Islet precursor cell (in vitro differentiated cells): Measurements from ENCODE around the gene ARSK.
"Not testable (repeated sequence)": the region's sequence is repeated elsewhere in the genome, so short reads cannot be mapped to it uniquely, and the experiment has no call there.

ENCODE experiments used
- DNase-seq: peaks from one replicate; pipeline ENCODE4 v3.0.0-alpha.2; 2018

Gene ARSK

DNA sequence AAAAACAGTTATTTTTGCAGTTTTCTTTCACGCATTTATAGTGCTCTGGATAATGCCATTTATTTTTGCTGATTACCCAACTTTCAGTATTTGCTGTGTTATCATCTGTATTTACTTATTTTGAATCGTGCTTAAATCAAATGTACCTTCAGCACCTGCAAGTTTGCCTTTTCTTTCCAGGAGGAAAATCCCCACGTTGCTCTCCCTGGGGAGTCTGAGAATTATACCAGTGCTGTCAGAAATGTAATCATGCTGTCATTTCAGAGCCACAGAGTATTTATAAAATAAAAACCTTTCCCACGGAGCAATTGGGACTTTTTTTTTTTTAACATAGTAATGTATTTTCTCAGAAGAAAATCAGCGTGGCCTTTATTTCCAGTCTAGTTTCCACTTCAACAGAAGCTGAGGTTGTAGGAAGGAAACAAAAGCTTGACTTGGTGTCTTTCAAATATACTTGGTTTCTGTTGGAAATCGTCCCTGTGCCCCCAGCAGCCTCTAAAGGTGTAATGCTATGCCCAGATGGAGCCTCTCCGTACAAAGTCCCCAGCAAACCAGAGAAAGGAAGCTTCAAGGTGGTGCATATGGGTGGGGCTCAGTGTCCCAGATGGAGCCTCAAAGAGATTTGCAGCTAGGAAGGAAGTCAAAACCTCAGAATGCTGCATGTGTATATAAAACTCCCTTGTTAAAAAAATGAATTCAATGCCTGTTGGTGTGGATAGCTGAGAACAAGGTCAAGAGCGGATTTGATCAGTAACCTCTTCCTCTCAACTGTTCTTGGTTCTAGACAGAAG, 67.1 kb downstream of the ARSK start:
- no peak for DNase-seq

DNA sequence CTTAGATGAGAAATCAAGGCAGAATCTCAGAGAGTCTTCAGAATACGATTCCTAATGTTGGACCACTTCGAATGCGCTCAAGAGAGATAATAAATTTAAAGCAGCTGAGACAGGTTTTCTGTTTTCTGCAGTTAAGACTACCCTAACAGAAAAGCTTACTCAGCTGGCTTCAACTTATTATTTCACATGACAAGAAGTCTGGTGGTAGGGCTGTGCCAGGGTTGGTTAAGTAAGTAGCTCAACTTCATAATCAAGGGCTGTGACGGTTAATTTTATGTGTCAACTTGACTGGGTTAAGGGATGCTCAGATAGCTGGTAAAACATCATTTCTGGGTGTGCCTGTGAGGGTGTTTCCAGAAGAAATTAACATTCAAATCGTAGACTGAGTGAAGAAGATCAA, 68.8 kb downstream of the ARSK start:
- DNase-seq = no peak

DNA sequence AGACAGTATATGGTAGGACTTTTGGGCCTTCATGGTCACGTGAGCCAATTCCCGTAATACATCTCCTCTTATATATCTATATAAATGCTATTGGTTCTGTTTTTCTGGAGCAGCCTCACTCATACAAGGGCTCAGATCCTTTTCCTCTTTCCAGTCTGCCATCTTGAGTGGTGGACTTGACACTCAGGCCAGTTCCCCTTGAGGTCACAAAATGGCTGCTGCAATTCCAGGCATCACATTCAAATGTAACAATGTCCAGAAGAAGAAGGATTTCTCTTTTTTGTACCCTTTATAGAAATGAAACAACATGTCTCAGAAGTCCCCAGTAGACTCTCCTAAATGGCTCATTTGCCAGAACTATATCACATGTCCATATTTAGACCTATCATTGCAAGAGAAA, 69.5 kb downstream of the ARSK start:
- no peak for DNase-seq

DNA sequence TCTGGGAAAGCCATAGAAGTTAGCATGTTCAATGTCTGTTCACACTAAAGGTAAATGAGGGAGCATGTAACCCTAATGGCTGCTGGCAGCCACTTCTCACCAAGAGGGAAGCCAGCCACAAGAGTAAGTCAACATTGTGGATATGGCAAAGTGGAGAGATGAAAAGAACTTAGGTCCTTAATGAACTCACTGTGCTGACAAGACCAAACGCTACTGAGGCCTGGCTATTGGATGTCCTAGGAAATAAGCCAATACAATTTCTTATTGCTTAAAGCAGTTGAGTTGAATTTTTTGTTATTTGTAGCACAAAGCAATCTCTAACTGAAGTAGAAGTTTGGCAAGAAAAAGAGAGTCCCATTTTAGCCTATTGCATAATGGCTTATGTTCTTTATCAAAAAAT, 71.8 kb downstream of the ARSK start:
- DNase-seq = no peak

DNA sequence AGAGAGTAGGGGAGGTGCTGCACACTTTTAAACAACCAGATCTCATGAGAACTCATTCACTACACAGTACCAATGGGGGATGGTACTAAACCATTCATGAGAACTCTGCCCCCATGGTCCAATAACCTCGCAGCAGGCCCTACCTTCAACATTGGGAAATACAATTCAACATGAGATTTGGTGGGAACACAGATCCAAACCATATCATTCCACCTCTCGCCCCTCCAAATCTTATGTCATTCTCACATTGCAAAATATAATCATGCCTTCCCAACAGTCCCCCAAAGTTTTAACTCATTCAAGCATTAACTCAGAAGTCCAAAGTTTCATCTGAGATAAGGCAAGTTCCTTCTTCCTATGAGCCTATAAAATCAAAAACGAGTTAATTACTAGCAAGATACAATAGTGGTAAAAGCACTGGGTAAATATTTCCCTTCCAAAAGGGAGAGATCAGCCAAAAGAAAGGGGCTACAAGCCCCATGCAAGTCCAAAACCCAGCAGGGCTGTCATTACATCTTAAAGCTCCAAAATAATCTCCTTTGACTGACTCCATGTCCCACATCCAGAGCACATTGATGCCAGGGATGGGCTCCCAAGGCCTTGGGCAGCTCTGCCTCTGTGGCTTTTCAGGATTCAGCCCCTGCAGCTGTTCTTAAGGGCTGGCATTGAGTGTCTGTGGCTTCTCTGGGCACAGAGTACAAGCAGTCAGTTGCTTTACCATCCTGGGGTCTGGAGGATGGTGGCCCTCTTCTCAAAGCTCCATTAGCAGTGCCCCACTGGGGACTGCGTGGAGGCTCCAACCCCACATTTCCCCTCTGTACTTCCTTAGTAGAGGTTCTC, 73.3 kb downstream of the ARSK start:
- DNase-seq = no peak

DNA sequence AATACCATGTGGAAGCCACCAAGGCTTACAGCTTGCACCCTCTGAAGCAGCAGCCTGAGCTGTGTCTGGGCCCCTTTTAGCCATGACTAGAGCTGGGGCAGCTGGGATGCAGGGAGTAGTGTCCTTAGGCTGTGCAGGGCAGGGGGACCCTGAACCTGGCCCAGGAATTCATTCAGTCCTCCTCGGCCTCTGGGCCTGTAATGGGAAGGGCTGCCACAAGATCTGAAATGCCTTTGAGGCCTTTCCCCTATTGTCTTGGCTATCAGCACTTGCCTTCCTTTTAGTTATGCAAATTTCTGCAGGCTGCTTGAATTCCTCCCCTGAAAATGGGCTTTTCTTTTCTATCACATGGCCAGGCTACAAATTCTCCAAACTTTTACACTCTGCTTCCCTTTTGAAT, 74.0 kb downstream of the ARSK start:
- DNase-seq = no peak

DNA sequence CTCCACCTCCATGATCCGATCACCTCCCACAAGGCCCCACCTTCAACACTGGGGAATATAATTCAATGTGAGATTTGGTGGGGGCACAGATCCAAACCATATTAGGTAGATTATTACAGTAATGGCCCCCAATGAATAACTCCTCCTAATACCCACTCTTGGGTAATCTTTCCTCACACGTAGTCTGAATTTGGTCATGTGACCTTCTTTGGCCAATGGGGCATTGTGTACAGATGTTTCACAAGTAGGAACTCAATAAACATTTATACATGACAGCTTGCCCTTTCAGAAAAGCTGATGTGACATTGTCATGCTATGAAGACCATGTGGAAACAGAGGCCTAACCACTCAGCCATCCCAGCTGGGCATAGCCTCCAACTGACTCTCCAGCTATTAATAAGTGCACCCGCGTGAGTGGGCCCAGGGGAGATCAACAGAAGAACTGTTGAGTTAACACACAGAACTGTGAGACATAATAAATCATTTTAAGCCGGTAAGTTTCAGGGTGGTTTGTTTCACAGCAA, 75.6 kb downstream of the ARSK start:
- no peak for DNase-seq

DNA sequence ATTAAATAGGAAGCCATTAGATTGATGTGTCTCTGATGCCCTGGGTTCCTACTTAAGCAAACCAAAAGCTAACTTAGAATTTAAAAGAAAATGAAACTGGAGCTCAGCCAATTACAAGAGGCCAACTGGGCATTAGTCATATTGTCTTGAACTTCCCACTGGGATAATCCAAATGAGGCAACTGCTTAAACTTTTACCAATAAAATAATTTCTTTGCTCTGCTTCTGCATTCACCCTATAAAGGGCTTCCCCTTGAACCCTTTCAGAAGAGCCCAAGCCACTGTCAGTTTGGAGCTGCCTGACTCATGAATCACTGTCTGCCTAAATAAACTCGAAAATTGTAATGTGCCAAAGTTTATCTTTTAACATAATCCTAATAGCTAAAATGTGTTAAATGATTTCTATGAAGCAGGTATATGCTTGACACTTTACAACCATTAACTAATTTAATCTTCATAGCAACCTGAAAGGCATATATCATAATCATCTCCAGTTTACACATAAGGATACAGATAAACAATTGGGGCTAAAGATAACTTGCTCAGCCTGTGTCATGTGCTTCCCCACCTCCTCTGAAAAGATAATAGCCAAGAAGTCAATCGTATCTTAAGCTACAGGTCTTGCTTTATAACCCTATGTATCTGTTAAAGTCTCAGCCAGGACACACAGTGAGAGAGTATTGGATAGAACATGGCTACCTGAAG, 76.5 kb downstream of the ARSK start:
- DNase-seq = no peak

DNA sequence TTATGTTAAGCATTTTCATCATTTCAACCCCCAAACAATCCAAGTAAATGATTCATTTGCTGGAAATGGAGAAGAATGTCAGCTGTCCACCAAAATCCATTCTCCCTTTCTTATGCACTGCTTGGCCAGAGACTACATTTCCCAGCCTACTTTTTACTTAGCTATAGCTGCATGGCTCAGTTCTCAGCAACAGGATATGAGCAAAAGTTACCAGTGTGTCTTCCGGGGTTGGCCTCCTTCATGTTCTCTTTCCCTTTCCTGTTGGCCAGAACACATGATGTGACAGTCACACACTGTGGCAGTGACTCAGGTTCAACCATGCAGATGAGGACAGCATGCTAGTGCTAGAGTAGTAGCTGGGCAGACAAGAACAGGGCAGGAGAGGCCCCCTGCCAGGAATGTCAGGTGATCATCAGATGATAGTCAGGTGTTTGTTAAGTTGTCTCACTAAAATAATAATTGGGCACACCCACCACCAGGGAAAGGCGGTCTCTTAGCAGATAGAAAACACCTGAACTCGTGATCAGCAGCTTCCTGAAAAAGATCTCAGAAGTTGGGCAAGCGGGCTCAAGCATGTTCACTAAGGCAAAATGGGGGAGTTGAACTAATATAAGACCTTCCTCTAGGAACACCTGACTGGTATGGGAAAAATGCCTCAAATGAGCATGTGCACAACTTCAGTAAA, 77.2 kb downstream of the ARSK start:
- DNase-seq = peak; percentile 58

DNA sequence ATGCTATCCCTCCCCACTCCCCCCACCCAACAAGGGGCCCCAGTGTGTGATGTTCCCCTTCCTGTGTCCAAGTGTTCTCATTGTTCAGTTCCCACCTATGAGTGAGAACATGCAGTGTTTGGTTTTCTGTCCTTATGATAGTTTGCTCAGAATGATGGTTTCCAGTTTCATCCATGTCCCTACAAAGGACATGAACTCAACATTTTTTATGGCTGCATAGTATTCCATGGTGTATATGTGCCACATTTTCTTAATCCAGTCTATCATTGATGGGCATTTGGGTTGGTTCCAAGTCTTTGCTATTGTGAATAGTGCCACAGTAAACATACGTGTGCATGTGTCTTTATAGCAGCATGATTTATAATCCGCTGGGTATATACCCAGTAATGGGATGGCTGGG, 78.0 kb downstream of the ARSK start:
- not testable (repeated sequence) for DNase-seq

DNA sequence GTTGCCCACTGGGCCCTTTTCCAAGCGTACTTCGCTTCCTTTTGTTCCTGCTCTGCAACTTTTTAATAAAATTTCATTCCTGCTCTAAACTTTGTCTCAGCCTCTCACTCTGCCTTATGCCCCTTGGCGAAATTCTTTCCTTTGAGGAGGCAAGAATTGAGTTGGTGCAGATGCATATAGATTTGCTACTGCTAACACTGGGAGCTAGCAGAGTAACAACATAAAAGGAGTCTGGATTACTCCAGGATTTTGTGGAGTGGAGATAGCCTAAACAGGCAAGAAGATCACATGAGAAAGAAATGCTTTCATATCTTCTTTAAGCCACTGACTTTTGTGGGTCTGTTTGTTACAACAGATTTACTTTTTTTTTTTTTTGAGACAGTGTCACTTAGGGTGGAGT, 78.8 kb downstream of the ARSK start:
- no peak for DNase-seq

DNA sequence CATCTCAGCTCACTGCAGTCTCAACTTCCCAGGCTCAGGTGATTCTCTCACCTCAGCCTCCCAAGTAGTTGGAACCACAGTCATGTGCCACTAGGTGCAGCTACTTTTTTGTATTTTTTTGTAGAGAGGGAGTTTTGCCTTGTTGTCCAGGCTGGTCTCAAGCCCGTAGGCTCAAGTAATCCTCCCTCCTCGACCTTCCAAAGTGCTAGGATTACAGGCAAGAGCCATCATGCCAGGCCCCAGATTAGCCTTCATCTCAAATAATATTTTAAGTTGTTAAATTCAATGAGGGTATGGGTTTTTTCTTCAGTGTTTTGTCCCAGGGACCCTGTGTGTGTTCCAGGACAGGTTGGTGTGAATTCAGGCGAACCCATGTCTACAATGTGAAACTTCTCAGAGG, 79.2 kb downstream of the ARSK start:
- no peak for DNase-seq

DNA sequence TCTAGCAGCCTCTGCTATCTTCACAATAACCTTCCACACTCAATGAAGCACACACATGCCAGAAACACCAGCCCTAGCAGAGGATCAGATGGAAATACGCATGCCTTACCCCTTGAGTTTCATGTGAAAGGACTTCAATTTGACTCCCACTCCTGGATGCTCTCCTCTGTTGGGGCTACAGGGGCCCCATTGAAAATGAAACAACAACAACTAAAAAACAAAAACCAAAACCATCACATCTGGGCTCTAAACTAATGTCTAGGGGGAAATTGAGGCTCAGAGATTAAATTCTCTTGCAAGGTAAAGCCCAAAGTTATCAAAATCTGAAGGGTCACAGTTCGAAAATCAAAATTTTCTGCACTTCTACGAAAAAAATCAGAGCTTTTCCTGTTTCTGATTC, 83.7 kb downstream of the ARSK start:
- DNase-seq = no peak

DNA sequence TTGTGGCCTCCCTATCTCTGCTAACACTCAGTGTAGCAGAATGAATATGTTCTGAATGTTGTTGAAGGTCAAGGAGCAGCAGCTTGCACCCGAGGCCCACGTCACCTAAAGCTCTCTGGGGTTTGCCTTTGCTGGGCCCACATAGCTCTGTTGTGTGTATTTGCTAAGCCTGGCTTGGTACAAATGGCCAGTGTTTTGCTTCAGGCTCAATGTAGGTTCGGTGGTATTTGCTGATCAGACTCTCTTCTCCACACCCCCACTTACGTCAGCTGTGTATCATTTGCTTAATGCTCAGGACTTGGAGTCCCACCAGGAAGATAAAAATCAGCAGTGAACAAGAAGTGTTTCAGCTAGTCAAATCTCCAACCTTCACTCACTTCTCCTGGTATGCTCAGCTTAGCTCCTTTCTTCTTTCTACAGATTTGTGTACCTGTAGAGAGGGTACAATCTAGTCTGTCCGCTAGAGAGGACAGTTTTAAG, 86.9 kb downstream of the ARSK start:
- no peak for DNase-seq

DNA sequence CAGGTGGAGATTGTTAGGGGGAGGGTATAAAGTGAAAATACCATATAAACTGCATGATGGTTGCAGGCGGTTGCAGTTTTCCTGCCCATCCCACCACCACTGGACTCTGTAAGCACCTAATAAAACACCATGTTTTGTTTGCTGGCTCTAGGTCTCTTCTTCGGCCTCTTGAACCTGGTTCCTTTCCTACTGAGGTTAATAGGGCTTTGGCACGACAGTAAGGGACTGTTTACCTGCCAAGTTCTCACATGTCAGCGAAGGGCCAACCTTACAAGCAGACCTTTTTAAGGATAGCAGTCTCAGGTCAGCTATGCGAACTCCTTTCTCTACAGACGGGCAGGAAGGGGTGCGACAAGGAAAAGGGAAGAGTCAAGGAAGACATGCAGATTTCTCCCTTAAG, 88.3 kb downstream of the ARSK start:
- DNase-seq = no peak

DNA sequence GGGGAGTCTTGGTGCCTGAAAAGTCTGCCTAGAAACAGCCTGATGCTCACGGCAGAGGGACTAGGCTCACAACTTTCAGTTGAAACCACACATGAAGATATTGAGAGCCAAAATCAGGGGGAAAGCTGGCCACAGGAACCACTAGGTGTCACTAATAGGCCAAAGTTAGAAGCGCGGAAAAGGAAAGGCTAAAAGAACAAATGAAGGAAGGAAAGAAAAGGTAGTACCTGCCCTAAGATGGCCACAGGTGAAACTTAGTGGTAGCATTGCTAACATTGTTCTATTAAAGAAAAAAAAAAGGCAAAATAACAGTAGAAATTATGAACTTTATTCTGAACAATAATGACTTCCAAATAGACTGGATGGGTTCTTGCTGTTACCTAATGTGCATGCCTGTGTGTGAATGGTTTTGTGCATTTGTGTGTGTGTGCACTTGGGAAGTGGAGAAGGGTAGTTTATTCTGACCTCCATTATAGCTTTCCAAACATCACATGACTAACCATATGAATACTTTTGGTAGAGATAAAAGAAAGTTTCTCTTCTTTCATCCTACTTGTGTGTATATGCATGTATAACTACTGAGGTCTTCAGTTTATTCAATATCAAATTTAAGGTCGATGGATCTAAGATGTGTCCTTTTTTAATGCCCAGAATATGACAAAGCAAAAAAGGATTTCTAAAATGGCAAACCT, 89.6 kb downstream of the ARSK start:
- peak; percentile 76 for DNase-seq

DNA sequence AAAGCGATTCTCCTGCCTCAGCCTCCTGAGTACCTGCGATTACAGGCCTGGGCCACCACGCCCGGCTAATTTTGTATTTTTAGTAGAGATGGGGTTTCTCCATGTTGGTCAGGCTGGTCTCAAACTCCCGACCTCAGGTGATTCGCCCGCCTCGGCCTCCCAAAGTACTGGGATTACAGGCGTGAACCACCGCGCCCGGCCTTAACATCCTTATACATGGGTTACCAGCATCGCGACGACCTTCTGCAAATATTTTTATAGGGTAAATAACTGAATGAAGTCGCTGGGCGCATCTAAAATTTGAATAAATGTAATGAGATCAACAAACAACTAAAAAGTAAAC, 91.3 kb downstream of the ARSK start:
- DNase-seq = not testable (repeated sequence)

DNA sequence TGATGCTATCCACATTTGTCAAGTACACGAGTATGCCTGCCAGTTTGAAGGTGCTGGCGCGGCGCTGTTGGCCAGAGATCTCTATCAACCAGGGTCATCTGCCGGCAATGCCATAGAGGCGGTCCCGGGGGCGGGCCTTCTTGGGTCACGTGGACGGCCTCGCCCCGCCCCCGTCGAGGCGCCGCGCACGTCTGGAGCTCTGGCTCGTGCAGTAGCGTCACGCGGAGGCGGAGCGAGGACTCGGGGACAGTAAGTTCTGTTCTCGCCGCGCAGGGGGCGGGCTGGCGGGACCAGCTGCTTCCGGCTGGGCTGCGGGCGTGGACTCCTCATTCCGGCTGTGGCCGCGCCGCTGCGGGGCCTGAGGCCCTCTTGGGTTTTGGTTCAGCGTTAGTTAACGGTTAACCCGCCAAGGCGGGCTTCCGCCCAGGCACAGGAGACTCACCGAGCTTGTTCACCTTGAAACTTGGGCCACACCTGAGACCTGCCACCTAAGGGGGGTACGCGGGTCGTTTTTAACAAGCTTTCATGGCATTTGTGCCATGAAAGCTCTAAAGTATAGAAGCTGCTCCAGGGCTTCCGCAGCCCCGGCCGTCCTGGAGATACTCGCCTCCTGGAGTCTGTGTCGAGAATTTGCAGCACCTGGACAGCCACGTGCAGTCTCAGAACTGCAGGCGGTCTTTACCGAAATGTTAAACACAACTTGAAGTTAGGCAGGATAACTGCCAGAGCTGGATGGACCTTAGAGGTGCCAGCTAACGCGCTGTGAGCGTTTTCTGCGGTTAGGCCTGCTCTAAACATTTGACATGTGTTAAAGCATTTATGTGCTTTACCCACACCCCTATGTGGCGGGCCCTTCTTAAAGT, 91.9 kb downstream of the ARSK start, which contains the start of gene RFESD:
Gene RFESD, plus strand, starts transcription at position 209 of the 863 bp plus-strand sequence. CDS start 5,495 bp downstream, outside the sequence.
- DNase-seq = peak; percentile 98

DNA sequence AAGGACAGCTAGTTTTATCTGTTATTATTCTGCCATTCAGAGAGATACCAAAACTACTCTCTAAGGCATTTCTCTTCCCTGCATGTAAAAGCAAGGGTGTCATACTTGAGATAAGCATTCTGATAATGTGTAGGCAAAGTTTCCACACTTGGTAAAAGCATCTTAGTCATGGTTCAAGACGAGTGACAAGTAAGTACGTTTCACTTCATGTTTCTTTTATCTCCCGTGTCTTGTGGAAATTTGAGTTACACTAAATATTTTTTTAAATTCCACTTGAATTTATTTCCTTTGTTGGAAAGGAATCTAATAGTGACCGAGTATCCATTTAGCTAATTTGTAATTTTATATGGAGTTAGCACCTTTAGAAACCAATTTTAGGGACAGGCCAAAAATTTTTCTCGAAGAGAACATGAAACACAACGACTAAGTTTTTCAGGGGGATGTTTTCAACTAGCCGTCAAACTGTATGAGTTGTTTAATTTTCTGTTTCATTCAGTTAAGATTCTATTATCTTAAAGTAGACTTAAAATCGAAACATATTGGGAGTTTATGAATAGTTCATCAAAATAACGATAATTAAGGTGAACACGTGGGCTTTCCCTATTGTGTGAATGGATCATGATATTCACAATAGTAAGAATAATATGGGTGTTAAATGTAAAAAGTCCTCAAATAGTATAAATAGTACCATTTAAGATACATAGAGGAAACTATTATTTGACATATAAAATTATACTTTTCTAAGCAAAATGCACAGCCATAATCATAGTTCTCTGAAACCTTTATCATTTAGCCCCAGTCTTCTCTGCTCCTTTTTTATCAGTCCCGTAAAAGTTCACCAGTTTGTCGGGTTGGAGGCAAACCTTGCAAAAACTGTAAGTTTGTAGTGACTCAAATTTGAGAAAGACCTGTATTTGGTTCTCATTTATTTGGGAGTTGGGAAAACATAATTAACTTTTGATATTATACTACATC, 93.3 kb downstream of the ARSK start:
- no peak for DNase-seq

DNA sequence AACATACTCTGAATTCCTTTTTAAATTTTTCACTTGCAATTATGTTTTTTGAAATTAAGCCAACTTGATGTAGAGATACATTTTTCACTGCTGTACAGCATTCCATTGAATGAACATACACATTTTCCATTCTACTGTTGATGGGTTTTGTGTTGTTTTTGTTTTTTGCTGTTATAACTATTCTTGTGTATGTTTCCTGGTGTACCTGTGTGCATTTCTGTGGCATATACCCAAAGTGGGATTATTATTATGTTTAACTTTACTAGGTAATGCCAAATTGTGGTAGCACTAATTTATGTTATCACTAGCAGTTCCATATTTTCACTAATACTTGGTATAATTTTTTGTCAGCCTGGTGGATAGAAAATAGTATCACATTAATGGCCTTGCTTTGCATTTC, 94.4 kb downstream of the ARSK start:
- DNase-seq = no peak
